GM18870 (cell line): ENCODE data around the gene NEK9.
"Not testable (repeated sequence)": the region's sequence is repeated elsewhere in the genome, so short reads cannot be mapped to it uniquely, and the experiment has no call there.

Experiments
- ATAC-seq: cut with Tn5 transposase; IDR thresholded peaks from one replicate; pipeline ENCODE4 v1.9.1; 2021; ENCODE audit warnings: moderate library complexity; ENCODE audit not compliant: unreplicated experiment

The NEK9 gene

DNA sequence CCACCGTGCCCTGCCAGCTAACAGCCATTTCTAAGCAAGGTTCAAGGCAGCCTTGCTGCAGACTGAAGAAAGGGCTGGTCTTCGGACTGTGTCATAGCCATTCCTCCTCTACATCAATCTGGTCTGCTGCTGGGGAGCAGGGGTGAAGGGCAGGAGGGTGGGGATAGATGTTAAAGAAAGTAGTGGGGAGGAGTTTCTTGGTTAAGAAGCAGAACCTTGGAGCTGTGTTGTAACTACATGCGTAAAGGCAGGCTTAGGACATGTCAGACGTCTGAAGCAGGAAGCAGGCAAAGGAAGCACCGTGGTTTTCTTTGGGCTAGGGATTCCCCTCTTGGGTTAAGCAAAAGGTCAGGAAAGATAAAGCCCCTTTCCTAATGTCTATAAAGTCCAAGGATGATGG is 18.1 kb upstream of the NEK9 start:
- no peak for ATAC-seq

DNA sequence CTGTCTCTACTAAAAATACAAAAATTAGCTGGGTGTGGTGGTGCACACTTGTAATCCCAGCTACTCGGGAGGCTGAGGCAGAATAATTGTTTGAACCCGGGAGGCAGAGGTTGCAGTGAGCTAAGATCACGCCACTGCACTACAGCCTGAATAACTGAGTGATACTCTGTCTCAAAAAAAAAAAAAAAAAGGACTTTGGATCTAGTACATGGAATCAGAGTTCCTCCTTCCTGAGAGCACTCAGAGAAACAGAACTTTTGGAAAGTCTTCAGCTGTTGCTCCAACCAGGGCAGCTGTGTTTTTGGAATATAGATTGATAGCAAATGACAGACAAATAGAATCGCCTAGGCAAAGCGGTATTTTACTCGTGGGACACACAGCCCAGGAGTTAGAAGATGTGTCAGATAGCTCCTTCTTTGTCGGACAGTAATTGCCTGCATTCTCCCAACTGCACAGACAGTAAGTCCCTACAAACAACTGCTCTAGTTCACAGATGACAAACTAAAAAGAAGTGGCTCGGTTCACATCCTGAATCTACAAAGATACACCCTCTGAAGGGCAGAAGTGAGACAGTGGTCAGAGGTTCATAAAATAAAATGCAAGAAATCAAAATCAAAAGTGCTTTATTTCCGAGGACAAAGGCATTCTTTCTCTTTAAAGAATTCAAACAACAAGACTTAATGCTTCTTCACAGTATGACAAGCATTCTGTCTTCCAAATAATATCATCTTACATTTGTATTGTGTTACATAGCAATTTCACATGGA is 17.1 kb upstream of the NEK9 start:
- no peak for ATAC-seq

DNA sequence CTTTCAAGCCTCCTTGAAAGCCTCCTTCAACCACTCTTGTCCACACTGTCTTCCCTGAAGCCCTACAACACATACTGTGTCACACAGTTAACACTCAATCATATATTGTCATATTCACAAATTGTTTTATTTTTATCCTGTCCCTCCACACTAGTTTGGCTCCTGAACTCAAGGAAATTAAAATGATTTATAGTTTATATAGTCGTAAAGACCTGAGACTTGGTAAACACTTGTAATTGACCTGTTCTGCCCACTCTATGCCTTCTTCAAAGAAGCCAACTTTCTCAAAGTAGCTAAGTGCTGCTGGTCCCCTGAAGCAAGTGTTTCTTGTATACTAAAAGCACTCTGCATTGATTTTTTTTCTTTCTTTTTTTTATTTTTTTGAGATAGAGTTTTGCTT is 15.6 kb upstream of the NEK9 start:
- no peak for ATAC-seq

DNA sequence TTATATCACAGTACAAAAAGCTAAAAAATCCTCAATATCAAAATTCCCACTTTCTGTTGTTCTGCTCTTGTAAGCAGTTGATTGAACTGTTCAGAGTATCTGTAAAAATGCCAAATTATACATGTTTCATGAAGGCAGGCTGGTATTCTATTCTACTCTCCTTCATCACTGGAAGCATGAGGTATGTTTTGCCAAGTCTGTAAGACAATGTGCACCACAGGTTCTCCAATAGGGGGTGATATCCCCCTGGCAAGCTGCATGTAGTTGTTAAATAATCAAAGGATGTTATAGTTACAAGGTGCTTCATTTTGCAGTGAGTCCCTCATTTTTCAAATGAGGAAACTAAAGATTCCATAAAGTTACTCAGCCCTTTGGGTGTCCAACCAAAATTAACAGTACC is 15.1 kb upstream of the NEK9 start:
- ATAC-seq: no peak

DNA sequence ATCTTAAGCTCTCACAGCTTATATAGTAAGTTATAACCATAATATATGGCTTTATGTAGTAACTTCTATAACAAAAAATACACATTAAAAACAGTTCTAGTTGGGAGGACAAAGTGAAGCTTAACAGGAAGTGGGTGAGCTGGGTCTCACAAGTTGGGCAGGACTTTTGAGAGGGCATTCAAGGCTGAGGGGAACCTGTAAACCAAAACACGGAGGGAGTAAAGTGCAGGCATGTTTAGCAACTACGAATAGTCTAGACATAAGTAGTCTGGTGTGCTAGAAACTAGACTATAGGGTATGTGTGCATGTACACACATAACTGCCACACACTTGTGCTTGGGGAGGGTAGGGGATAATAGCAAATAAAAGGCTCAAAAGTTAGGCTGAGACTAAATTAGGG is 14.2 kb upstream of the NEK9 start:
- ATAC-seq: no peak

DNA sequence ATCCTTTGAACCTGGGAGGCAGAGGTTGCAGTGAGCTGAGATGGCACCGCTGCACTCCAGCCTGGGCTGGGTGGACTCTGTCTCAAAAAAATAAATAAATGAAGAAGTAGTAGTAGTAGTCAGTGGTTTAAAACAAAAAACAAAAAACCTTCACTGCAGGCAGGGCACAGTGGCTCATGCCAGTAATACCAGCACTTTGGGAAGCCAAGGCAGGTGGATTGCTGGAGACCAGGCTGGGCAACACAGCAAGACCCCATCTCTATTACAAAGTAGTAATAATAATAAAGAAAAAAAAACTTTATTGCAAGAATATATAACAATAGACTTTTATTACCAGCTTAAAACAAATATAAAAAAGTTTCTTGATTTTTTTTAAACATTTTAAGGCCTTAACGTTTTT is 13.8 kb upstream of the NEK9 start:
- ATAC-seq: no peak

DNA sequence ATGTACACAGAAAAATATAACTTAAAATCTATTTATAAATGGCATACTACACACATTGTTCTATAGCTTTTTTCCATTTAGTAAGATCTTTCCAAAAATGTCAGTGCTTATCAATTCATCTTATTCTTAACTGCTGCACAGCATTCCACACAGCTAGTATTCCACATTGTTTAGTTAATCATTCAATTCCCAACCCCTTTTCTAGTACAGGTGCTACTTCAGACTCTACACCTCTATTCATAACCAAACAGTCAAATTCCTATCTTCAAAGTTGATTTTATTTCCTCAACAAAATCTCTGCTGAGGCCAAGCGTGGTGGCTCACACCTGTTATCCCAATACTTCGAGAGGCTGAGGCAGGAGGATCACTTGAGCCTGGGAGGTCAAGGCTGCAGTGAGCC is 12.3 kb upstream of the NEK9 start:
- ATAC-seq: no peak

DNA sequence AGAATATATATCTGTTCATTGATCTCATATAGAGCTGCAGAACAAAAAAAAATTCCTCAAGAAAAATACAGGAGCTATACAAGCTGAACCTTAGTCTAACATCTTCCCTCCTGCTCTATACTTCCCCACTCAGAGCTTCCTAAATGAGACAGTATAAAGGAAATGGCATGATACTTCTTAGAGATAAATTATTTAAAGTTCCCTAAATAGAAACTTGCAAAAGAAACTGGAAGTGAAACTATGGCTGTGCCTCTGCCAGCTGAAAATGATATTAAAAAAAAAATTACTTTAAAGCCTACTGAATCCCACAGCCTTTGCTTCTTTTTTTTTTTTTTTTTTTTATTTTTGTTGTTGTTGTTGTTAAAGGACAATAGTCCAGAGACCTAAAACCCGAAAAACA is 11.6 kb upstream of the NEK9 start:
- ATAC-seq: no peak

DNA sequence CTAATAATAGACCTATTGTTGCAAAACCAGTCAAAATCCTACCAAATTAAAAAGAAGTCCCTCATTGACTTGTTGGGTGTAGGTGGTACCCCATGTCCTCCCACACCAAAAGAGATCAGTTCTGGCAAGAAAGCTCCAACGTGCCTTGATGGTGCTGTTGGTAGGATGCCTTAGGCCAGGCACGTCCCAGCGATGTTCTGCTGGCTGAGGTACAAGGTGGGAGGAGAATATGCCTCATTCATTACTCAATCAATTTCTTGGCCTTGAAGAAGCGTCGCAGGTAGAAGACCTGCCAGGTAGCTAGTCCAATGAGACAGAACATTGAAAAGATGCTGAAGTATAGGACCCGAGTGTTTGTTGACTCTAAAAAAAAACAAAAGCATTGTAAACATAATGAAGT is 7.8 kb upstream of the NEK9 start:
- no peak for ATAC-seq

DNA sequence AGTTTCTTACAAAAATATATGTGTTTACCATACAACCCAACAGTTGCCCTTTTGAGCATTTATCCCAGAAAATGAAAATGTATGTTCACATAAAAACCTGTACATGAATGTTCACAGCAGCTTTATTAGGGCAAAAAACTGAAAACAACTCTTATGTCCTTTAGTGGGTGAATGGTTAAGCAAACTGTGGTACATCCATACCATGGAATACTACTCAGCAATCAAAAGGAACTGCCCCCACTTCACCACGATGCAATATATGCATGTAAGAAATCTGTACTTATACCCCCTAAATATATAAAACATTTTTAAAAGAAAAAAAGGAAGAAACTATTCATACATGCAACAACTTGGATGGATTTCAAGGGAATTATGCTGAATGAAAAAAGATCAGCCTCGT is 6.7 kb upstream of the NEK9 start:
- no peak for ATAC-seq

DNA sequence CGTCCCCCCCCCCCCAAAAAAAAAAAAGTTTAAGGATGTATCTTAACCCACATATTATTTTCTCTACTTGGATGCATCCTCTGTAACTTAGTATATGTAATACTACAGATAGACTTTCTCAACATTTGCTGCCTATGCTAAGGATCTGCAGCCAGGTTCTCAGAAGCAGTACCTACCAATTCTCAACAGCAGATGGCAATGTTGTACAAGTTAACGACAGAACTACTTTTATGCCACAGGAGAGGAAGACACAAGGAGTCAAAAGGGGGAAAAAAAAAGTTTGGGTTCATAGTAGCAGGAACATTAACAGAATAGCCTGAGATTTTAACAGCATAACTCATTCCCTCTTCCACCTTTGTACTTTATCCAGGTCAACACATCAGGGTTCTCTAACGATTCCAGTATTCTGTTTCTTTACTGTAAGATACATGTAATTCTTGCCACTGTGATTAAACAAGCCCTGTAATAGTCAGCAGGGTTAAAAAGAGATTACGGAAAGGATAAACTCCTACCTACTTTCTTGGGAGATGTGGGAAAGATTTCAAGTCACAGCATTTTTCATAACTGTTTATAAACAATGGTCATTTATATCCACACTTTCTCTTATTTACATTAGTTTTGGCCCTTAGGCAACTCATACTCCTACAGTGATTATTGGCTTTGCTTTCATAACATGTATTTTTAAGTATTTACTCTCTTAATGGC is 5.7 kb upstream of the NEK9 start:
- ATAC-seq: no peak

DNA sequence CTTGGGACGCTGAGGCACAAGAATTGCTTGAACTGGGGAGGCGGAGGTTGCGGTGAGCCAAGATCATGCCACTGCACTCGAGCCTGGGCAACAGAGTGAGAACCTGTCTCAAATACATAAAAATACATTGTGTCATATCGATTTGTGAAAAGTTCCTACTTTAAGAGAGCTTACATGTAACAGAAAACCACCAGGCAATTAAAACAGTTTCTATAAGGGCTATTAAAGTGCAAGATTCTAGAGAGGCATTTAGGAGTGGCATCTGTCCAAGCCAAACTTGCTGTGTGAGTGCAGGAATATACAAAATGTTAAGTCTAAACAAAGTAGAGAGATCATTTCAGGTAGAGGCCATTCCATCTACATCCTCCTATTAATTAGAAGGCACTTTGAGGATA is 1.7 kb upstream of the NEK9 start:
- no peak for ATAC-seq

DNA sequence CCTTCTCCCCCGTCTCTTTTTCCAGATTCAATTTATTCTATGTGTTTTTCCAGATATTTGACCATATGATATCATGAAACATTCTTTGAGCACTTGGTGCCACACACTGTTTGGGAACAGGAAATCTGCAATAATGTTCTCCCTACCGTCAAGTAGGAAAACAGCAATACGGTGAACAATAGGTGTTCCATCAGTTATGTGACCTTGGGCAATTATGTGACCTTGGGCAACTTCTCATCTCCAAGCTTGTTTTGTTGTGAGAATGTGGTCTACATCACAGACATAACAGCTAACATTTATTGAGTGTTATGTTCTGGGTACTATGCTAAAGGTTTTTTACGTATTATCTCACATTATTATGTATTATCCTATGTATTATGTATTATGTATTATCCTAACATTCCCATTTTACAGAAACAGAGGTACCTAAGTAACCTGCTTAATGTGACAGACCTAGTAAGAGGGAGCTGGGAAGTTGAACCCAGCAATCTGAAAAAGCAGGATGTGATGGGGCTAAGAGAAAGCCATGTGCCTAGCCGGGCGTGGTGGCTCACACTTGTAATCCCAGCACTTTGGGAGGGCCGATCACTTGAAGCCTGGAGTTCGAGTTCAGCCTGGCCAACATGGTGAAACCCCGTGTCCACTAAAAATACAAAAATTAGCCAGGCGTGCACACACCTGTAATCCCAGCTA is 1.2 kb upstream of the NEK9 start:
- ATAC-seq: no peak

DNA sequence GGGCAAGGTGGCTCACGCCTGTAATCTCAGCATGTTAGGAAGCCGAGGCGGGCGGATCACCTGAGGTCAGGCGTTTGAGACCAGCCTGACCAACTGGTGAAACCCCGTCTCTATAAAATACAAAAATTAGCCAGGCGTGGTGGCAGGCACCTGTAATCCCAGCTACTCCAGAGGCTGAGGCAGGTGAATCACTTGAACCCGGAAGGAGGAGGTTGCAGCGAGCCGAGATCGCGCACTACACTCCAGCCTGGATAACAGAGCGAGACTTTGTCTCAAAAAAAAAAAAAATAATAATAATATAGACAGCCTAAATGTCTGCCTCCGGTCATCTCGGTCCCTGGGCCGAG is 599 bp upstream of the NEK9 start:
- not testable (repeated sequence) for ATAC-seq

DNA sequence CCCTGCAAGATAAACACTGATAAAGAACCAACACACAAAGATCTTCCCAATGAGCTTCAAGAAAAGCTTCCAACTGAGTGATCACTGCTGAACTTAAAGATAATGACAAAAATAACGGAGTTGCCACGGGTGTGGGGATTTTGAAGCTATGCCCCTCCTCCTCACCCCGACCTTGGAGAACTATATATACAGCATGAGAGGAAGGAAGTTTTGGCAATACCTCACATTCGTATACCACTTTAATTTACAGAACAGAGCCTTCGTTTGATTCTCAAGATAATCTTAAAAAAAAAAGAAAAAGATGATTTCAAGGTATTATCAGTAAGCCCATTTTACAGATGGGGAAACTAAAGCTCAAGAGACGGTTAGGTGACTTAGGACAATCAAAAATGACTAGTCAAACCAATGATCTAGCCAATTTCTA is 715 bp downstream of the NEK9 start:
- no peak for ATAC-seq

DNA sequence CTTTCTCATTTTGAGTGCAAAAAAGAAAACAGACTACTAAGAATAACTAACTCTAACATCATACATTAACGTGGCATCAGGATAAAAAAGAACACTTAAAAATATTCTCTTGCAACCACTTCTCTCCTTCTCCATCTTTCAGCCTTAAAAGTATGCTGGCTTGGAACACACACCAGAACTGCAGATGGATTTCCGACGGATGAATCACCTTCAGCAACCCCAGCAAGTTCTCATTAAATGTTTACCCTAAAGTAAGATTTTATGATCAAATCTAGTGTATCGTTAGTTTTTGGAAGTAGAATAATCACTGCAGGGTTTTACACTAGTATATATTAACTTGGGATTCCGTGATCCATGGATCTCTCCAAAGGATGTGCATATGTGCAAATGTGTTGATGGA is 1.2 kb downstream of the NEK9 start:
- no peak for ATAC-seq

DNA sequence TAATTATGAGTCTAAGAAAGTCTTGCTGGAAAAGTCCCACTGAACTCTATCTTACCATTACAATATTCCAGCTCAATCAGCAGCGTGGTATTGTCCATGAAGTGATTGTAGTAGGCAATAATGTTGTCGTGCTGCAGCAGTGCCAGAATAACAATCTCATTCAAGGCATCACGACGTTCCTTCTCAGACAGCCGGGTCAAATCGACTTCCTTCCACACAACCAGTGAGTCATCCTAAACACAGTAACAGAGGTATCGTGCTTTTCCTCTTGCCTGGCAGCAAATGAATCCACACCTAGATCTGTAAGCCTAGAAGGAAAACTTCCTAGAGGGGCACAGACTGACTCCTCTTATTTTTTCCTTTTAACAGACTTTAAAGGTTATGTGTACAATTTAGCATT is 2.9 kb downstream of the NEK9 start:
- ATAC-seq: no peak

DNA sequence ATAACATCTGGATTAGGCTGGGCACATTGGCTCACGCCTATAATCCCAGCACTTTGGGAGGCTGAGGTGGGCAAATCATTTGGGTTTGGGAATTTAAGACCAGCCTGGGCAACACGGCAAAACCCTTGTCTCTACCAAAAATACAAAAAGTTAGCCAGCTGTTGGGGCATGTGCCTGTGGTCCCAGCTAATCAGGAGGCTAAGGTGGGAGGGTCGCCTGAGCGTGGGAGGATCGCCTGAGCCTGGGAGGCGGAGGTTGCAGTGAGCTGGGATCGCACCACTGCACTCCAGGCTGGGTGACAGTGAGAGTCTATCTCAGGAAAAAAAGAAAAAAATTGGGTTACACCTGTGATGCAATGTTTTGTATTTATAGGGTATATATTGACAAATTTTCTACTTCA is 5.3 kb downstream of the NEK9 start:
- no peak for ATAC-seq

DNA sequence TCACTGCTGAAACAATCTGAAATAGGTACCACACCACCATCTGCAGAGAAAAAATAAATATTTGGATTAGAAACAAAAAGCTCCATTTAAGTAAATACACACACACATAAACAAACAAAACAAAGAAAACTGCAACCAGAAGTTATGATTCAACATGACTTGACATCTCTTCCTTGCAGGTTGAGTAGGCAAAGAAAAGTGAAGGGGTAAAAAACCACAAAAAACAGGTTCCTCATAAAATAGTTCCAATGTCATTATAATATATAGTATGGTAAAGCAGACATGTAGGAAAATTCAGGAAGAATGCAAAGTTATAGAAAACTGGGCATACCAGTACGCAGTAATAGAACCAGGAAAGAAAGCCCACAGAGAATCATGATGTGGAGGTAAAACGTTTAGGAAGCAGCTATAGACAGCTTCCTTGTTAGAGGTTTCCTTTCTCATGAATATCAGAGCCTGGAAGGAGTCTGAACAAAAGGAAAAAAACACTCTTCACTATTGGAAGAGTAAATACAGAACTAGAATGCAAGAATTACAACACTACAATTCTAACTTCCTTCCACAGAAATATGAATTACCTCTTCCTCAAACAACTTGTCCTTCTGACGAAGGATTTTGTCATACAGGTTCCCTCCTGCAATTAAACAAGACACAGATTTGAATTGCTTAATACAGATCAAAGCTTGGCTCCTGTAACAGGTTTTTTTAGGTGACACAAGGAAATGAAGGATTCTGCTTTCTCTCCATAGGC is 6.1 kb downstream of the NEK9 start:
- no peak for ATAC-seq

DNA sequence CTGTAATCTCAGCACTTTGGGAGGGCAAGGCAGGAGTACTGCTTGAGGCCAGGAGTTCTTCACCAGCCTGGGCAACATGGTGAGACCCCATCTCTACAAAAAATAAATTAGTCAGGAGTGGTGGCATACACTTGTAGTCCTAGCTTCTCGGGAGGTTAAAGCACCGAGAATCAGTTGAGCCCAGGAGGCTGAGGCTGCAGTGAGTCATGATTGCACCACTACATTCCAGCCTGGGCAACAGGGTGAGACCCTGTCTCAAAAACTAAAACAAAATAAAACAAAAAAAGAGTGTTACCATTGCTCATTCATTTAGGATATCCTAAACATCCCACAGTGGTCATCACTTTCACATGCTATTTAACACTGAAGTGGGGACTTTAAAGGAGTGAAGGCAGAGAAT is 7.8 kb downstream of the NEK9 start:
- ATAC-seq: no peak

DNA sequence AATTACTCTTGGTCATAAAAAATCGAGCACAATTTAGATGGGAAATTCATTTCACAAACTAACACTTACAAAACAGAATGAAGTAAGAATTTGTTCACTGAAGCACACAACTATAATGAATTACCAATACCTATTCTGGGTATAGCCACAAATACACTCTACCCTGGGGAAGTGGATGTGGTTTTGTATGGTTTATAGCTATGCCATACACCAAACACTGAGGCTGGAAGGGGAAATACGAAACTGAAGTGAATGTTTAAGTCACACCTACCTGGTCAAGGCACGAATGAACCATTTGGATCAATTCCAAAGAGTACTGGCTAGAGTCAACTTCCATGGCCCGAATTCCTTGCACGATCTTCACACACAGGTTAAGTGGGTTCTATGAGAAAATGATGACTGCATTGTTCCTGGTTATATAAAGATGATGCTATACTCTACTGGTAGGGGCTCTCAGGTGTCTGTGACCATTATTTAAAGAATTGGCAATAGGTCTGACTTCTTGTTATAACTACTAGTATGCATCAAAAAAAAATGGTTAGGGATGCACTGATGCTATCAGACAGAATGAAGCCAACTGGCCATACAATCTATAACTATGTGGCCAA is 12.8 kb downstream of the NEK9 start:
- ATAC-seq: no peak
